Measurements from ENCODE around the gene DCDC1.

DCDC1 gene

DNA sequence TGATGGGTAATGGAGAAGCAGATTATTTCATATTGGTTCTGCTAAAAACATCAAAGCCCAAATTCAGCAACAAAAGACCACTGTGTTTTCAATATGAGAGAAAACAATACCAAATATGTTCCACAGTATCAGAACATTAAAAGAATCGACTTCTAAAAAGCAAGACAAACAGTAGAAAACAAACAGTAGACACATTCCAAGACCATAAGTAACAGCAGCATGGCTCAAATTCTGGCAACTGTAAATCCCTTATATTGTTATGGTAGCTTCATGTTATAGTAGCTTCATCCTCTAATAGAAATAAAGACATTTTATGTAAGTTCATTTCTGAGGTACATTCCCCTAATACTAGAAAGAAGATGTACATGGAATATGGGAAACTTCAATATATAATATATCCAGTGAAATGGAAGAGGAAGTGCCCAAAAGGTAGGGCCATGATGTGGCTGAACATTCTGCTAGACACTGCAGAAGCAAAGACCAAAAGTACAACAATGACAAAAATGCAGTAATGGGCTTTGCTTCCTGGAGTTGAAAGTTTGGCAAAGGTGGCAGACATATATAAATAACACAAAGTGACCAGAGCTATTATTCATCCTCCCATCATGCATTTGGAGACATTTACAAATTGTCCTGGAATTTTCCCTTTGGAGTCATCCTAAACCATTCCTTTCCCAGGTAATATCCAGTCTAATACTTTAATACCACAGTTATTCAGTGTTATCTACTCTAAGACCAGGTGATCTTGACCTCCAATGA is 299.9 kb downstream of the DCDC1 start:
- no peak for DNase-seq
- TF ChIP-seq GATA1 (IDR thresholded peaks at IDR 0.05; ENCODE audit: low read depth, low read length) (no peak), POLR2A (IDR thresholded peaks at IDR 0.05; ENCODE audit: low read length) (no peak)

DNA sequence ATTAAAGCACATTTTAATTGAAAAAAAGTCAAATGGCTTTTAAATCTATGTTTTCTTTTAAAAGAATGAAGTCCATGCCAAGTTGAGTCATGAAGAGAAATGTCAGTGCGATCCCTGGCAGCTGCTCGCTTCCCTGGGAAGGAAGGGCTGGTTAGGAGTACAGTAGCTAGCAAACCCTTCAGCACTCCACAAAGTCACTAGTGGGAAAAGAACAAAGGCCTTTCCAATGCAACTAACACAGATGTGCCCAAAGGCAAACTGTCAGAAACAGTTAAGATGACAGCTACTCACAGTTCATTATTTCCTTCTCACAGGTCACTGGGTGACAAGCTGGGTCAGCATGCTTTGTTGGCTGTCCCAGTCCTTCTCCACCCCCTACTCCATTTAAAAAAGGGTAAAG is 308.7 kb downstream of the DCDC1 start:
- no peak for DNase-seq
- no peak for TF ChIP-seq GATA1 (IDR thresholded peaks at IDR 0.05; ENCODE audit: low read depth, low read length)
- no peak for TF ChIP-seq POLR2A (IDR thresholded peaks at IDR 0.05; ENCODE audit: low read length)

GRCh38 chr11:31059529-31059928 is 310.0 kb downstream of the DCDC1 start:
- no peak for DNase-seq
- no peak for TF ChIP-seq POLR2A (IDR thresholded peaks at IDR 0.05; ENCODE audit: low read length)
- TF ChIP-seq GATA1 (IDR thresholded peaks at IDR 0.05; ENCODE audit: low read depth, low read length), result no peak

GRCh38 chr11:31050061-31050765 is 319.3 kb downstream of the DCDC1 start:
- TF ChIP-seq POLR2A (IDR thresholded peaks at IDR 0.05; ENCODE audit: low read length), result no peak
- TF ChIP-seq GATA1 (IDR thresholded peaks at IDR 0.05; ENCODE audit: low read depth, low read length), result no peak
- no peak for DNase-seq

DNA sequence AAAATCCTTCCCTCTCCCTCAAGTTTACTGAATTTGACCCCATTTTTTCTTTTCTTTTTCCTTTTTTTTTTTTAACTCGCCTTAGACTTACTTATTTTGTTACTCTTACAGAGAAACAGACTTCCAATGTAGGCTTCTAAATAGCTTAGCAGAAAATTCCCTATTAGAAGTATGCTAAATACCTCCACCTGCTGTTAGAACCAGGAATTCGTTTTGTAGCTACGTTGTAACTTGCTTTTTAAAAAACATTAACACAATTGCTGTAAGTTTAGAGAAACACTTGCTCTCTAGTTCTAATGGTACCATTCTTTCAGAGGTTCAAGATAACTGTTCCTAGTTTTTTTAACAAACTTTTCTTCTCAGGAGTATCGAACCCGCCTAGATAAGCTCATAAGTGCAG is 324.2 kb downstream of the DCDC1 start:
- TF ChIP-seq GATA1 (IDR thresholded peaks at IDR 0.05; ENCODE audit: low read depth, low read length), result no peak
- TF ChIP-seq POLR2A (IDR thresholded peaks at IDR 0.05; ENCODE audit: low read length), result no peak
- peak in 1 of 2 experiments; percentile 1 for DNase-seq

DNA sequence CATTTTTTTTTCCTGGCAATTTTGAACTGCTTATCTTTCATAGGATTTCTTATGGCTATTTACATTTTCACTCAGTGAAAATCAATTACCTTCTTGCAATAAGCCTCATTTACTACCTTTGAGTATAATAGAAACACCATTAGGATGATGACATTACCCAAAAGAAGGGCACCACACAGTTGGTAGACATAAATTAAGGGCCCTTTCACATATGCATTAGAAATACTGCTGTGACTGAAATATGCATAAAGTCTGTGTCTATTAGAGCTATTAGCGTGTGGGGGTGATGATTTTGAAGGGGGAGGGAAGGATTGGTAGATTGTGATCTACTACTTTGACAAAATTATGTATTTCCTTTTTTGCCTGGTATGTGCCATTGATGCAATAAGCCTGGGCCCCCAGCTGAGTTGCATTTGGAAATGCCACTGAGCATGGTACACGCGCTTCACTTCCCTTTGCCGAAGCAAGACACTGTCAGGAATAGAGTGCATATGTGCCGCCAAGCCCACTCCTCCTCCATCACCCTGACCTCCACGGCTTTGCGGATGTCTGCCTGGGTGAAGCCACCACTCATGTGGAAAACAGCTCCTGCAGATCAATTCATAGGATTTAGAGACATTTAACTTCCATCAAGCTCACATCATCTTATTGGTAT is 339.3 kb downstream of the DCDC1 start:
- DNase-seq, result no peak

GRCh38 chr11:31026315-31026714 is 343.2 kb downstream of the DCDC1 start:
- DNase-seq, result no peak
- TF ChIP-seq GATA1 (IDR thresholded peaks at IDR 0.05; ENCODE audit: low read depth, low read length) (no peak), POLR2A (IDR thresholded peaks at IDR 0.05; ENCODE audit: low read length) (no peak)

More for the DNA sequence above, 339.3 kb downstream of the DCDC1 start:
- TF ChIP-seq GATA1 (IDR thresholded peaks at IDR 0.05; ENCODE audit: low read depth, low read length) (no peak), POLR2A (IDR thresholded peaks at IDR 0.05; ENCODE audit: low read length) (no peak)

GRCh38 chr11:31022080-31022479 is 347.5 kb downstream of the DCDC1 start:
- TF ChIP-seq GATA1 (IDR thresholded peaks at IDR 0.05; ENCODE audit: low read depth, low read length) (no peak), POLR2A (IDR thresholded peaks at IDR 0.05; ENCODE audit: low read length) (no peak)
- no peak for DNase-seq

DNA sequence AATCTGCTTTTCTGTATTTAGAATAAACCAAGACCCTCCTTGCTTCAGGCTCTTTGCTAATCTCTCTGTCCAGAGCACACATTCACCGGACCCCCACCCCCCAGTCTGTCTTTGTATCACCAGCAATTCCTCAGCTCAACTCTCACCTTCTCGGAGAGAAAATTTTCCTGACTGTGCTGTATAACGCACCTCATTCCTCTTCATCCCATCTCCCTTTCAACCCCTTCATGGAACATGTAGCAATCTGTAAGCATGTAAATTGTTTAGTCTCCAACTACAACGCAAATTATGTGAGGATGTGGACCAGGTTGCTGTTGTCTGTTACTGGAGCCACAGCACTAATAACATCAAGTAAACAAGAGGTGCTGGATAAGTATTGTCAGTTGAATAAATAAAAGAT is 349.8 kb downstream of the DCDC1 start:
- DNase-seq, result no peak
- TF ChIP-seq GATA1 (IDR thresholded peaks at IDR 0.05; ENCODE audit: low read depth, low read length) (no peak), POLR2A (IDR thresholded peaks at IDR 0.05; ENCODE audit: low read length) (no peak)

GRCh38 chr11:31005202-31005601 is 364.3 kb downstream of the DCDC1 start:
- no peak for TF ChIP-seq GATA1 (IDR thresholded peaks at IDR 0.05; ENCODE audit: low read depth, low read length)
- no peak for TF ChIP-seq POLR2A (IDR thresholded peaks at IDR 0.05; ENCODE audit: low read length)
- DNase-seq, result no peak

DNA sequence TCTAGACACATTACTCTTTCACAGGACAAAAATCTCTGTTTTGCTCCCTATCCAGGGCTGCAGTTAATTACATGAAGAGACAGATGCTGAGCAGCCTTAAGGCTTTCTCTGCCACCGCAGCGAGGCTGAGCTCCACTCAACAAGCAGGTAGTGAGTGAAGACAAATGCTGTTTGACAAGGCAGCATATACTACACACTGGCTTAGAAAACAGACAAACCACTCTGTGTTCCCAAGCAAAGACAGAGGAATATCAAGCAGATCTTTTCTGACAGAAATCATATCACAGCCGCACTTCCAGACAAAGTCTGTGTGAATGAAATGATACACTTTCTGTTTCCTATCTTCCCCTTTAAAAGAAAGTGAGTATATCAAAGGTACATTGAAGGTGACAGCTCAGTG is 368.1 kb downstream of the DCDC1 start:
- no peak for TF ChIP-seq POLR2A (IDR thresholded peaks at IDR 0.05; ENCODE audit: low read length)
- DNase-seq, result no peak

- DNase-seq, result no peak
- no peak for TF ChIP-seq GATA1 (IDR thresholded peaks at IDR 0.05; ENCODE audit: low read depth, low read length)
- TF ChIP-seq POLR2A (IDR thresholded peaks at IDR 0.05; ENCODE audit: low read length), result no peak
These were observed 369.2 kb downstream of the DCDC1 start for GRCh38 chr11:31000381-31000780.

DNA sequence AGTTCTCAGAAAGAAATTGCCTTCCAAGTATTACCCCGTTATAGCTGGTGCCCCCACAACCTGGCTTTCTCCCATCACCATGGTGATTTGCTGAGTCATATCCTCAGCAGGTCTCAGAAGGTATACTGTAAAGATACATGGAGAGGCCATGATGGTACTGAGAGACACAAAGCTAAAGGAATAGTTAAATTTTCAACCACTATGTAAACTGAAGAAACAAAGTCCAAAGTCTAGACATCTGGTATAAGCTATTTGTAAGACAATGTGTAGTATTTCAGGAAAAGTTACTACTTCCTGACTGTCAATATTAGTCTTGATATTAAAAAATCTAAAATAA is 377.1 kb downstream of the DCDC1 start:
- TF ChIP-seq POLR2A (IDR thresholded peaks at IDR 0.05; ENCODE audit: low read length) (no peak), GATA1 (IDR thresholded peaks at IDR 0.05; ENCODE audit: low read depth, low read length) (no peak)
- peak in 1 of 2 experiments; percentile 1 for DNase-seq

- DNase-seq, result no peak
- TF ChIP-seq POLR2A (IDR thresholded peaks at IDR 0.05; ENCODE audit: low read length) (no peak), GATA1 (IDR thresholded peaks at IDR 0.05; ENCODE audit: low read depth, low read length) (no peak)
These were observed 377.6 kb downstream of the DCDC1 start for GRCh38 chr11:30991802-30992512.
